Activated CD8-positive, alpha-beta memory T cell treated with anti-CD3 and anti-CD28 coated beads, Interleukin-2, amount 50 U/mL, for 1 hour (primary cell): ENCODE measurements around the gene DHRS2.

Experiments
- DNase-seq: peaks from one replicate; pipeline ENCODE4 v3.0.0-alpha.2; 2020; ENCODE audit errors: extremely low read depth

The DHRS2 gene

GRCh38 chr14:23612802-23613201, 23.4 kb upstream of the DHRS2 start:
- DNase-seq, result no peak

- no peak for DNase-seq
These were observed 22.7 kb upstream of the DHRS2 start for GRCh38 chr14:23613242-23614070.

- DNase-seq, result no peak
These were observed 21.8 kb upstream of the DHRS2 start for GRCh38 chr14:23614395-23614828.

GRCh38 chr14:23615856-23616255, 20.3 kb upstream of the DHRS2 start:
- DNase-seq, result no peak

GRCh38 chr14:23617539-23617938, 18.6 kb upstream of the DHRS2 start:
- DNase-seq, result no peak

GRCh38 chr14:23618415-23618988, 17.7 kb upstream of the DHRS2 start:
- DNase-seq, result no peak

GRCh38 chr14:23620177-23620702, 15.9 kb upstream of the DHRS2 start:
- DNase-seq, result no peak

GRCh38 chr14:23621204-23621931, 14.8 kb upstream of the DHRS2 start:
- DNase-seq, result no peak

GRCh38 chr14:23621932-23622730, 14.0 kb upstream of the DHRS2 start:
- DNase-seq, result no peak

GRCh38 chr14:23622990-23623389, 13.2 kb upstream of the DHRS2 start:
- DNase-seq, result no peak

- DNase-seq, result no peak
These were observed 12.2 kb upstream of the DHRS2 start for GRCh38 chr14:23623962-23624361.

GRCh38 chr14:23624830-23625404, 11.2 kb upstream of the DHRS2 start:
- DNase-seq, result no peak

GRCh38 chr14:23626946-23627345, 9.2 kb upstream of the DHRS2 start:
- DNase-seq, result no peak

- DNase-seq, result no peak
These were observed 8.2 kb upstream of the DHRS2 start for GRCh38 chr14:23627961-23628360.

GRCh38 chr14:23629204-23629603, 7.0 kb upstream of the DHRS2 start:
- no peak for DNase-seq

- no peak for DNase-seq
These were observed 6.2 kb upstream of the DHRS2 start for GRCh38 chr14:23629832-23630396.

- no peak for DNase-seq
These were observed 5.5 kb upstream of the DHRS2 start for GRCh38 chr14:23630687-23631086.

- DNase-seq, result no peak
These were observed 4.9 kb upstream of the DHRS2 start for GRCh38 chr14:23631234-23631633.

- DNase-seq, result peak; percentile 49
These were observed 4.3 kb upstream of the DHRS2 start for GRCh38 chr14:23631702-23632460.

GRCh38 chr14:23632461-23633159, 3.6 kb upstream of the DHRS2 start:
- DNase-seq, result no peak
